Stomach smooth muscle (tissue), 2 donors: Measurements from ENCODE around the gene RPGRIP1.
"Not testable (repeated sequence)": the region's sequence is repeated elsewhere in the genome, so short reads cannot be mapped to it uniquely, and the experiment has no call there.

ENCODE experiments used
- H3K27ac ChIP-seq: one replicate; pipeline ENCODE4 v1.7.0; 2013; ENCODE audit warnings: mild to moderate bottlenecking, low read length, inconsistent platforms
- H3K27me3 ChIP-seq, 2 donors: one replicate each; pipeline ENCODE4 v1.7.0; 2013; ENCODE audit warnings: low read length in 2 of 2; ENCODE audit not compliant: insufficient read depth in 2 of 2, control insufficient read depth in 1 of 2
- H3K36me3 ChIP-seq, 2 donors: one replicate each; pipeline ENCODE4 v1.7.0; 2013; ENCODE audit warnings: low read length in 2 of 2; ENCODE audit not compliant: control insufficient read depth in 2 of 2, insufficient read depth in 2 of 2
- H3K4me1 ChIP-seq: one replicate; pipeline ENCODE4 v1.7.0; 2013; ENCODE audit warnings: low read length; ENCODE audit not compliant: control insufficient read depth, insufficient read depth
- H3K4me3 ChIP-seq, 2 donors: one replicate each; pipeline ENCODE4 v1.7.0; 2013; ENCODE audit warnings: low read length in 2 of 2
- H3K9ac ChIP-seq, 2 donors: one replicate each; pipeline ENCODE4 v1.7.0; 2013; ENCODE audit warnings: low read length in 2 of 2, mild to moderate bottlenecking in 1 of 2
- H3K9me3 ChIP-seq, 2 donors: one replicate each; pipeline ENCODE4 v1.7.0; 2013; ENCODE audit warnings: low read length in 2 of 2; ENCODE audit not compliant: control insufficient read depth in 2 of 2
- donor health status: healthy.
- donor health status: Pancreatic carcinoma.

RPGRIP1 gene

DNA sequence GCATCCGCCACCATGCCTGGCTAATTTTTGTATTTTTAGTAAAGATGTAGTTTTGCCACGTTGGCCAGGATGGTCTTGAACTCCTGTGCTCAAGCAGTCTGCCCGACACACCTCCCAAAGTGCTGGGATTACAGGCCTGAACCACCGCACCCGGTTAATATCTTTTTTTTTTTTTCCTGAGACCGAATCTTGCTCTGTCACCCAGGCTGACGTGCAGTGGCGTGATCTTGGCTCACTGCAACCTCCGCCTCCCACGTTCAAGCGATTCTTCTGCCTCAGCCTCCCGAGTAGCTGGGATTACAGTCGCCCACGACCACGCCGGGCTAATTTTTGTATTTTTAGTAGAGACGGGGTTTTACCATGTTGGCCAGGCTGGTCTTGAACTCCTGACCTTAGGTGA is 7.2 kb upstream of the RPGRIP1 start:
- H3K4me1 ChIP-seq, H3K27me3 ChIP-seq, H3K9ac ChIP-seq, H3K9me3 ChIP-seq, H3K4me3 ChIP-seq, H3K36me3 ChIP-seq, H3K27ac ChIP-seq: not testable (repeated sequence)

DNA sequence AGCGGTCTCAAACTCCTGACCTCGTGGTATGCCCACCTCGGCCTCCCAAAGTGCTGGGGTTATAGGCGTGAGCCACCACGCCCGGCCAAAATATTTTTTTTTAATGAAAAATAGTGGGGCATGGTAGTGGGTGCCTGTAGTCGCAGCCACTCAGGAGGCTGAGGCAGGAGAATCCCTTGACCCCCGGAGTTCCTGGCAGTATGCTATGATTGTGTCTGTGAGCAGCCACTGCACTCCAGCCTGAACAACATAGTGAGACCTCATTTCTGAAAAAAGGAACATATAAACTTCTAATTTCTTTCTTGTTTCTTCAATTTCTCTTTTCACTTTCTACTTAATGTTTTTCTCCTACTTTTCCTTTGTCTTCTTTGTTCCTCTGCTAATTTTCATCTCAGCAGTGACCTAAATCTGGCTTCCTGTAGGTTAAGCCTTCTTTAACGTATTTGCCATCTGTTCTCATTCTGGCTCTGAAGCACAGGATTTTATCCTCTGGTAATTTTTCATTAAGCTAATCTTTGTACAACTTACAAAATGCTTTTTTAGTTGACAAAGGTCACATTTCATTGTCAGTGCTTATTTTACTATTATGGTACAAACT is 4.5 kb upstream of the RPGRIP1 start:
- Histone ChIP-seq H3K4me1 (no peaks in the 10 kb centered on the region), H3K9me3 (no peaks in the 10 kb centered on the region), H3K4me3 (no peak overlapping the region), H3K36me3 (no peaks in the 10 kb centered on the region), H3K9ac (no peak overlapping the region), H3K27ac (no peak overlapping the region), H3K27me3 (no peaks in the 10 kb centered on the region)

DNA sequence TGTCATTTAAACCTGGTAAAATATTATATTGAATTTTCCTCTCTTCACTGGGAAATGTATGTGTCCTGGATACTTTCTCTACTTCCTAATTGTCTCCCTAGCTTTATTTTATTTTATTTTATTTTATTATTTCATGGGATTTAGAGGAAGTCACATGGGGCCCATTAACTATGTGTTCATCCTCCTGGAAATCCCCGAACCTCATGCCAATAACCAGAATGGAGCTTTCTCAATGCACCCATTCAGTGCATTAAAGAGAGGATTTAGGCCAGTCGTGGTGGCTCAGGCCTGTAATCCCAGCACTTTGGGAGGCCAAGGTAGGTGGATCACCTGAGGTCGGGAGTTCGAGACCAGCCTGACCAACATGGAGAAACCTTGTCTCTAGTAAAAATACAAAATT is 1.3 kb upstream of the RPGRIP1 start:
- no peaks in the 10 kb centered on the region for H3K27me3 ChIP-seq
- H3K36me3 ChIP-seq = no peaks in the 10 kb centered on the region
- no peaks in the 10 kb centered on the region for H3K9me3 ChIP-seq
- no peak overlapping the region for H3K4me3 ChIP-seq
- no peak overlapping the region for H3K9ac ChIP-seq
- no peaks in the 10 kb centered on the region for H3K4me1 ChIP-seq
- no peak overlapping the region for H3K27ac ChIP-seq

DNA sequence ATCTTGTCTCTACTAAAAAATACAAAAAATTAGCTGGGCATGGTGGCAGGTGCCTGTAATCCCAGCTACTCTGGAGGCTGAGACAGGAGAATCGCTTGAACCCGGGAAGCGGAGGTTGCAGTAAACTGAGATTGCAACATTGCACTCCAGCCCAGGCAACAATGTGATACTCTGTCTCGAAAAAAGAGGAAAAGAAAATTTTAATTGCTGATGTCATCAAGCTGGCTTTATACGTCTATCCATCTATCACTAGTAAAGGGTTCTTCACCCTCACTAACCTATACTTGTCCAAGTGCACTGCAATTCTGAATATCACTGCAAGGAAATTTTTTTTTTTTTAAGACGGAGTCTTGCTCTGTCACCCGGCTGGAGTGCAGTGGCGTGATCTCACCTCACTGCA is 2.0 kb downstream of the RPGRIP1 start:
- not testable (repeated sequence) for H3K4me3 ChIP-seq, H3K36me3 ChIP-seq, H3K9me3 ChIP-seq, H3K27me3 ChIP-seq, H3K9ac ChIP-seq, H3K27ac ChIP-seq, H3K4me1 ChIP-seq

DNA sequence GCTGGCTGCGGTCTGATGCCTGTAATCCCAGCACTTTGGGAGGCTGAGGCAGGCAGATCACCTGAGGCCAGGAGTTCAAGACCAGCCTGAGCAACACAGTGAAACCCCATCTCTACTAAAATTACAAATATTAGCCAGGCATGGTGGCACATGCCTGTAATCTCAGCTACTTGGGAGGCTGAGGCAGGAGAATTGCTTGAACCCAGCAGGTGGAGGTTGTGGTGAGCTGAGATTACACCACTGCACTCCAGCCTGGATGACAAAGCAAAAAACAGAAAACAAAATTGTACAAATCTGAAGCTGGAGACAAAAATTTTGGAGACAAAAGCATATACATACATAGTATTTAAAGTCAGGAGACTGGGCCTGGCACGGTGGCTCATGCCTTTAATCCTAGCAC is 6.6 kb downstream of the RPGRIP1 start:
- not testable (repeated sequence) for H3K9ac ChIP-seq, H3K4me3 ChIP-seq, H3K4me1 ChIP-seq, H3K27me3 ChIP-seq, H3K27ac ChIP-seq, H3K36me3 ChIP-seq, H3K9me3 ChIP-seq

DNA sequence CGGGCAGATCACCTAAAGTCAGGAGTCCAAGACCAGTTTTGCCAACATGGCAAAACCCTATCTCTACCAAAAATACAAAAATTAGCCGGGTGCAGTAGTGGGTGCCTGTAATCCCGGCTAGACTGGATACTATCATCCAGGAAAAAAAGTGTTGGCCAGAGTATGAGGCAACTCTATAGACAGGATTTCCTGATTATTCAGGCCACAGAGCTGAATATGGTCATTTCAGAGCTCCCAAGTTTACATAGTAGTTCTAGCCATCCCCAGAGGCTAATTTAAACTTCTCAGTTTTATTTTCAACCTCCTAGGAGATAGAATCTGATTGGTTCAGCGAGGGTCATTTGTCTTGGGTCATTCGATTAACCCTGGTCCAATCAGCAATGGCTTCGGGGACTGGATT is 7.3 kb downstream of the RPGRIP1 start:
- no peaks in the 10 kb centered on the region for H3K4me1 ChIP-seq
- no peak overlapping the region for H3K9ac ChIP-seq
- no peaks in the 10 kb centered on the region for H3K9me3 ChIP-seq
- H3K27ac ChIP-seq = no peak overlapping the region
- no peaks in the 10 kb centered on the region for H3K27me3 ChIP-seq
- no peak overlapping the region for H3K4me3 ChIP-seq
- H3K36me3 ChIP-seq = no peaks in the 10 kb centered on the region

DNA sequence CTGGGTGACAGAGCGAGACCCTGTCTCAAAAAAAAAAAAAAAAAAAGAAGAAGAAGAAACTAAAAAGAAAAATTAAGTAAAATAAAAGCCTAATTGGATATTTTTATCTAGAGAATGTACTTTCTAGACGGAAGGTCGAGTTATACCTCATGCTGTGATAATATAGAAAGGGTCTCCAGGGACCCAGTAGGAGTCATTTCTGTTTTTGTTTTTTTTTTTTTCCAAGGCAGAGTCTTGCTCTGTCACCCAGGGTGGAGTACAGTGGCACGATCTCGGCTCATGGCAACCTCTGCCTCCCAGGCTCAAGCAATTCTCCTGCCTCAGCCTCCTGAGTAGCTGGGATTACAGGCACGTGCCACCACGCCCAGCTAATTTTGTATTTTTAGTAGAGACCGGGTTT is 14.1 kb downstream of the RPGRIP1 start:
- not testable (repeated sequence) for H3K27me3 ChIP-seq, H3K4me1 ChIP-seq, H3K9me3 ChIP-seq, H3K36me3 ChIP-seq, H3K27ac ChIP-seq, H3K4me3 ChIP-seq, H3K9ac ChIP-seq

DNA sequence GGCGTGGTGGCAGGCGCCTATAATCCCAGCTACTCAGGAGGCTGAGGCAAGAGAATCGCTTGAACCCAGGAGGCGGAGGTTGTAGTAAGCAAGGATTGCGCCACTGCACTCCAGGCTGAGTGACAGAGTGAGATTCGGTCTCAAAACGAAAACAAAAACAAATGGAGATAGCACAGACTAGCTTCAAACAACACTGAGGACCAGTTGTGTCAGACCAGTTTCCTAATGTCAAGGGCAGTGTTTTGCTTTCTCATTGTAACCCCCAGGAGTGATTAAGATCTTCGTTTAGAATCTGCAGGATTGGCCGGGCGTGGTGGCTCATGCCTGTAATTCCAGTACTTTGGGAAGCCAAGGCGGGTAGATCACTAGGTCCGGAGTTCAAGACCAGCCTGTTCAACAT is 18.5 kb downstream of the RPGRIP1 start:
- H3K9ac ChIP-seq = no peak overlapping the region
- H3K36me3 ChIP-seq = no peaks in the 10 kb centered on the region
- no peaks in the 10 kb centered on the region for H3K9me3 ChIP-seq
- peaks cover 3% of the 10 kb centered on the region for H3K4me1 ChIP-seq
- H3K27me3 ChIP-seq = peaks cover 3 to 6% of the 10 kb centered on the region in 2 donors
- no peak overlapping the region for H3K4me3 ChIP-seq
- H3K27ac ChIP-seq = no peak overlapping the region

DNA sequence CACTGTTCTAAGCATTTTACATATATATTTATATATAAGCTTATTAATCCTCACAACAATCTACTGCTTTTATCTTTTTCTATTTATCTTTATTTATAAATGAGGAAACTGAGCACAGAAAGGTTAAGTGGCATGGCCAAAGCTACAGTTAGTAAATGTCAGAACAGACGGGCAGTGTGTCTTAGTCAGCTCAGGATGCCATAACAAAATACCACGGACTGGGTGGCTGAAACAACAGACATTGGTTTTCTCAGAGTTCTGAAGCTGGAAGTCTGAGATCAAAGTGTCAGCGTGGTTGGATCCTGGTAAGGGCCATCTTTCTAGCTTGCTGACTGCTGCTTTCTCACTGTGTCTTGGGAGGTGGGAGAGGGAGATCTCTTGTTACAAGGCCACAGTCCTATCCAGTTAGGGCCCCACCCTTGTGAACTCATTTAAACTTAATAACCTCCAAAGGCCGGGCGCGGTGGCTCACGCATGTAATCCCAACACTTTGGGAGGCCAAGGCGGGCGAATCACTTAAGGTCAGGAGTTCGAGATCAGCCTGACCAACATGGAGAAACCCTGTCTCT is 19.8 kb downstream of the RPGRIP1 start:
- H3K27ac ChIP-seq = no peak overlapping the region

DNA sequence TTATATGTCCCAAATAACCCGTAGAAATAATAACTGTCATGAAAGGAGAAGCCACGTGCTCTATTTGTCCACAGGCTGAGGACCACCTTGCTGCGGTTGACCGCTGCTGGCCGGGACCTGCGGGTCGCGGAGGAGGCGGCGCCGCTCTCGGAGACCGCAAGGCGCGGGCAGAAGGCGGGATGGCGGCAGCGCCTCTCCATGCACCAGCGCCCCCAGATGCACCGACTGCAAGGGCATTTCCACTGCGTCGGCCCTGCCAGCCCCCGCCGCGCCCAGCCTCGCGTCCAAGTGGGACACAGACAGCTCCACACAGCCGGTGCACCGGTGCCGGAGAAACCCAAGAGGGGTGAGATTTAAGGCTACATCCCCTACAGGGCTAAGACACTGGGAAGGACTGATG is 21.0 kb downstream of the RPGRIP1 start:
- no peak overlapping the region for H3K27ac ChIP-seq
- peaks cover 3 to 6% of the 10 kb centered on the region in 2 donors for H3K27me3 ChIP-seq
- peak overlapping the region in 1 of 2 donors; percentile 44 for H3K4me3 ChIP-seq
- no peaks in the 10 kb centered on the region for H3K36me3 ChIP-seq
- peaks cover 3% of the 10 kb centered on the region for H3K4me1 ChIP-seq
- H3K9ac ChIP-seq = no peak overlapping the region
- no peaks in the 10 kb centered on the region for H3K9me3 ChIP-seq

More for the DNA sequence above, 19.8 kb downstream of the RPGRIP1 start:
- Histone ChIP-seq H3K36me3 (no peaks in the 10 kb centered on the region), H3K4me3 (no peak overlapping the region), H3K4me1 (peaks cover 3% of the 10 kb centered on the region), H3K9ac (no peak overlapping the region), H3K9me3 (no peaks in the 10 kb centered on the region), H3K27me3 (peaks cover 3 to 6% of the 10 kb centered on the region in 2 donors)

DNA sequence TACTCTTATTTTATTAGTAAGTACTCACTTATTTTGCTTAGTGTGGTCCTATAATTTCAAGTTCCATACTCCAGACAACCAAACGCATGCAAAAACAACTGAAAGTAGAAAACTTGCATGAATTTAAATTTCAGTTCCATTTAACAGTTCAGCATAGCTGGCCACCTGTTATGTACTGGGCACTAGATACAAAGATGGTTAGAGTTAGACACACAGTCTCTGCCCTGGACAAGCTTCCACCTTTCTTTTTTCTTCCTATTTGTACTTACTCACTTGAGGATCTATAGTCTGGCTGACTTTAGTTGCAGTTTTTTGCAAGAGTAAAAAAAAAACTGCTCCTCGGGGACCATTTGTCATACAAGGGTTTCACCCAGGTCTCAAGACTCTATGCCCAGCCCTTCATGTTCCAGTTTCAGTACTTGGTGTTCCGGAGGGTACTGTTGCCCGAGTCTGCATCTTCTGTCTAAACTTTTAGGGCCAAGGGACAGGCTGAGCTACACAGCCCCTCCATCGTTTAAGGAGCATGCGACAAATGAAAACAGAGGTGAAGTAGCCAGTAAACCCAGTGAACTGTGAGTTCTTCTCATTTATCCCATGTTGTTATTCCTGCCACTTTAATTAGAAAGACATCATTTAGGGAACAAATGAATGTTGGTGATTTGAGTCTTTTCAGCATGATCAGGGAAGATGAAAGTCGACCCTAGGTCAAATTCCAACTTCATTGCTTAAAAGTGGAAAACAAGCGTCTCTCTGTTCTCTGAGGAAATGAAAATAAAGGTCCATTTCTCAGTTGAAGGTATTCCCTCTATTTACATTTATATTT is 22.3 kb downstream of the RPGRIP1 start:
- H3K9ac ChIP-seq = no peak overlapping the region
- H3K27me3 ChIP-seq = peaks cover 5 to 6% of the 10 kb centered on the region in 2 donors
- no peak overlapping the region for H3K27ac ChIP-seq
- no peaks in the 10 kb centered on the region for H3K36me3 ChIP-seq
- H3K9me3 ChIP-seq = no peaks in the 10 kb centered on the region
- no peak overlapping the region for H3K4me3 ChIP-seq
- peaks cover 3% of the 10 kb centered on the region for H3K4me1 ChIP-seq
